Mesothelial cell of epicardium (in vitro differentiated cells): Measurements from ENCODE around the gene LDLRAD4. TPM values are rescaled to one million over a fixed set of nuclear protein-coding genes. Genes with fewer than 3 reads are reported as not detected.

Source experiments
- DNase-seq, 2 experiments: peaks; one replicate each; pipeline ENCODE4 v3.0.0; 2021; ENCODE audit warnings: low spot score in 2 of 2; ENCODE audit not compliant: unreplicated experiment in 2 of 2
- H3K27ac Mint-ChIP-seq: 2 replicates; pipeline ENCODE4 v1.8.0; 2021; ENCODE audit warnings: mixed read lengths
- H3K27me3 Mint-ChIP-seq: 2 replicates; pipeline ENCODE4 v1.8.0; 2021; ENCODE audit warnings: low read depth, mixed read lengths
- H3K36me3 Mint-ChIP-seq: 2 replicates; pipeline ENCODE4 v1.8.0; 2021; ENCODE audit warnings: mixed read lengths
- H3K4me1 Mint-ChIP-seq: 2 replicates; pipeline ENCODE4 v1.8.0; 2021; ENCODE audit warnings: mixed read lengths
- H3K4me3 Mint-ChIP-seq: 2 replicates; pipeline ENCODE4 v1.8.0; 2021; ENCODE audit warnings: mild to moderate bottlenecking, moderate library complexity, mixed read lengths
- H3K9me3 Mint-ChIP-seq: 2 replicates; pipeline ENCODE4 v1.8.0; 2021; ENCODE audit warnings: mixed read lengths
- CTCF ChIP-seq: fragments of 200-600 bp; sonication (generic); IDR thresholded peaks from one replicate; pipeline ENCODE4 v1.5.0; 2021; ENCODE audit warnings: antibody characterized with exemption; ENCODE audit not compliant: unreplicated experiment
- total RNA-seq: library from RNA; stranded (reverse); gene quantifications from 3 replicates; pipeline ENCODE4 v1.2.1, GENCODE V29; 2021

The LDLRAD4 gene
- total RNA-seq, 1 donor from 2014 or later: 29.7 TPM

- H3K27ac Mint-ChIP-seq: no peak overlapping the region
- H3K4me1 Mint-ChIP-seq: peaks cover 3% of the 10 kb centered on the region
- no peaks in the 10 kb centered on the region for H3K36me3 Mint-ChIP-seq
- H3K4me3 Mint-ChIP-seq: no peak overlapping the region
- H3K9me3 Mint-ChIP-seq: no peaks in the 10 kb centered on the region
- H3K27me3 Mint-ChIP-seq: no peaks in the 10 kb centered on the region
- TF ChIP-seq CTCF: no peak
- no peak for DNase-seq
These were observed 151.4 kb downstream of the LDLRAD4 start for GRCh38 chr18:13369756-13370510.

- no peaks in the 10 kb centered on the region for H3K36me3 Mint-ChIP-seq
- no peak for TF ChIP-seq CTCF
- no peak for DNase-seq
- no peak overlapping the region for H3K4me3 Mint-ChIP-seq
- H3K27ac Mint-ChIP-seq: no peak overlapping the region
- no peaks in the 10 kb centered on the region for H3K27me3 Mint-ChIP-seq
- no peaks in the 10 kb centered on the region for H3K9me3 Mint-ChIP-seq
- peaks cover 3% of the 10 kb centered on the region for H3K4me1 Mint-ChIP-seq
These were observed 152.6 kb downstream of the LDLRAD4 start for GRCh38 chr18:13370995-13371625.

GRCh38 chr18:13371689-13372418 is 153.3 kb downstream of the LDLRAD4 start:
- no peaks in the 10 kb centered on the region for H3K9me3 Mint-ChIP-seq
- H3K36me3 Mint-ChIP-seq: no peaks in the 10 kb centered on the region
- no peak for TF ChIP-seq CTCF
- DNase-seq: no peak
- H3K4me3 Mint-ChIP-seq: no peak overlapping the region
- H3K27me3 Mint-ChIP-seq: no peaks in the 10 kb centered on the region
- H3K4me1 Mint-ChIP-seq: peaks cover 3% of the 10 kb centered on the region
- H3K27ac Mint-ChIP-seq: no peak overlapping the region

- H3K4me3 Mint-ChIP-seq: no peak overlapping the region
- peaks cover 6% of the 10 kb centered on the region for H3K4me1 Mint-ChIP-seq
- H3K9me3 Mint-ChIP-seq: no peaks in the 10 kb centered on the region
- DNase-seq: no peak
- no peaks in the 10 kb centered on the region for H3K27me3 Mint-ChIP-seq
- H3K36me3 Mint-ChIP-seq: no peaks in the 10 kb centered on the region
- no peak overlapping the region for H3K27ac Mint-ChIP-seq
- TF ChIP-seq CTCF: no peak
These were observed 154.0 kb downstream of the LDLRAD4 start for GRCh38 chr18:13372531-13372951.

GRCh38 chr18:13374096-13374467 is 155.5 kb downstream of the LDLRAD4 start:
- Mint-ChIP-seq H3K36me3 (no peaks in the 10 kb centered on the region), H3K4me1 (peaks cover 22% of the 10 kb centered on the region)
- DNase-seq: no peak

More at GRCh38 chr18:13374096-13374467, 155.5 kb downstream of the LDLRAD4 start:
- no peaks in the 10 kb centered on the region for H3K9me3 Mint-ChIP-seq
- no peaks in the 10 kb centered on the region for H3K27me3 Mint-ChIP-seq
- H3K27ac Mint-ChIP-seq: no peak overlapping the region
- no peak for TF ChIP-seq CTCF
- H3K4me3 Mint-ChIP-seq: no peak overlapping the region
